Omental fat pad (tissue), 4 donors: ENCODE measurements around the gene AAMDC. TPM values are rescaled to one million over a fixed set of nuclear protein-coding genes. Genes with fewer than 3 reads are reported as not detected.

Source experiments
- ATAC-seq: fragments of 150-250 bp; one replicate; pipeline ENCODE4 v1.9.1; 2016; ENCODE audit warnings: mild to moderate bottlenecking, moderate library complexity; ENCODE audit not compliant: low FRiP score
- DNase-seq: peaks from one replicate; pipeline ENCODE4 v3.0.0-alpha.2; 2019; ENCODE audit warnings: low spot score
- total RNA-seq, 4 donors: library from RNA; depleted of rRNA; stranded (reverse); fragments of >200 nt; gene quantifications; one replicate each; pipeline ENCODE4 v1.1.0, GENCODE V29; 2016
- TF ChIP-seq, protein P1 (sequence below), 3 donors: fragments of 450-650 bp; IDR thresholded peaks; one replicate each; pipeline ENCODE4 v1.5.1; 2016 to 2017; ENCODE audit warnings: antibody characterized with exemption in 3 of 3, mild to moderate bottlenecking in 3 of 3, moderate library complexity in 2 of 3

The AAMDC gene
- 10 to 100 TPM; 10.4 to 47.6 (median 37.7) TPM for total RNA-seq

DNA sequence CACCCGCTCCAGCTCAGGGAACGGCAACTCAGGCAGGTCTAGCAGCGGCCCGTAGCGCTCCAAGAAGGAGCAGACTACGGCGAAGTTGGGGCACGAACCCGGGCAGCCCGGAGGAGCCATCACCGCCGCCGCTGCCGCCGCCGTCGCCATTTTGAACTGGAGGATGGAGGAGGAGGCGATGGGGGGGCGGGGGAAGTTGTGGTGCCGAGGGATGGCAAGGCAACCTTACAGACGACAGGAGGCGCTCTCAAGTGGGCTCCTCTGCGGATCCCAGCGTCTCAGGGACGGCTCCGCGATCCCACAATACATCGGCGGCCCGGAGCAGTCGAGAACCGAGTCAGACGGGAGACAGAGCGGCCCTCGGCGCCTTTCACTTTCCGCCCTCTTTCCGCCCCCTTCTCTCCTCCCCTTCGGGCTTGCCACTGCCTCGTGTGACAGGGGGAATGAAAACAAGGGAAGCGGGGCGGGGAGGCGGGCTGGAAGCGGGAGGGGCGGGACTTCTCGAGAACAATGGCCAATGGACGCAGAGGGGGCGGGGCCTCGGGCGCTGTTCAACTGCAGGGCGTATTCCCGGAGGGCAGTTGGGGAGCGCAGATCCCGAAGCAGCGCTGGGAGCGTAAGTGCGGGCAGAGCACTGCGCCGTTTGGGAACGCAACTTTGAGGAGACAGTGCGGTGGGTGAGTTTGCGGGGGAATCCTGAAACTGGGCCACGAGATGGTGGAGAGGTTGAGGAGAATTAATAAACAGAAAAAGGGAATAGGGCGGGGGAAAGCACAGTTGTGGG lies at the start of gene AAMDC, which contains the start of gene RSF1:
Gene AAMDC, plus strand, starts transcription at position 580 of the 784 bp plus-strand sequence. CDS start 21,353 bp downstream, outside the sequence.
Gene RSF1, minus strand, starts transcription at position 158 of the 784 bp plus-strand sequence. Its CDS starts 8 bp downstream, at position 150.
- DNase-seq (peak; percentile 98), ATAC-seq (peak; percentile 95)
- TF ChIP-seq, protein P1, sequence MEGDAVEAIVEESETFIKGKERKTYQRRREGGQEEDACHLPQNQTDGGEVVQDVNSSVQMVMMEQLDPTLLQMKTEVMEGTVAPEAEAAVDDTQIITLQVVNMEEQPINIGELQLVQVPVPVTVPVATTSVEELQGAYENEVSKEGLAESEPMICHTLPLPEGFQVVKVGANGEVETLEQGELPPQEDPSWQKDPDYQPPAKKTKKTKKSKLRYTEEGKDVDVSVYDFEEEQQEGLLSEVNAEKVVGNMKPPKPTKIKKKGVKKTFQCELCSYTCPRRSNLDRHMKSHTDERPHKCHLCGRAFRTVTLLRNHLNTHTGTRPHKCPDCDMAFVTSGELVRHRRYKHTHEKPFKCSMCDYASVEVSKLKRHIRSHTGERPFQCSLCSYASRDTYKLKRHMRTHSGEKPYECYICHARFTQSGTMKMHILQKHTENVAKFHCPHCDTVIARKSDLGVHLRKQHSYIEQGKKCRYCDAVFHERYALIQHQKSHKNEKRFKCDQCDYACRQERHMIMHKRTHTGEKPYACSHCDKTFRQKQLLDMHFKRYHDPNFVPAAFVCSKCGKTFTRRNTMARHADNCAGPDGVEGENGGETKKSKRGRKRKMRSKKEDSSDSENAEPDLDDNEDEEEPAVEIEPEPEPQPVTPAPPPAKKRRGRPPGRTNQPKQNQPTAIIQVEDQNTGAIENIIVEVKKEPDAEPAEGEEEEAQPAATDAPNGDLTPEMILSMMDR (IDR thresholded peaks at IDR 0.05) = no peak

DNA sequence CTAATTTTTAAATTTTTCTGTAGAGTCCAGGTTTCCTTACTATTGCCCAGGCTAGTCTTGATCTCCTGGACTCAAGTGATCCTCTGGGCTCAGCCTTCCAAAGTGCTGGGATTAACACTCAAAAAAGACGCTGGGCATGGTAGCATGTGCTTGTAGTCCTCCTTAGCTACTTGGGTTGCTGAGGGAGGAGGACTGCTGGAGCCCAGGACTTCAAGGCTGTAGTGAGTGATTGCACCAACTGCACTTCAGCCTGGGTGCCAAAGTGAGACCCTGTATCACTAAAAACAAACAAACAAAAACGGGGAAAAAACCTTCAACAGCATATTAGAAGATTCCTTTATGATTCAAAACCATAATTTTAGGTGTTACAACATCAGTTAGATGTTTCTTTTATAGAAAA lies 45.0 kb upstream of the AAMDC start:
- DNase-seq (no peak), ATAC-seq (no peak)
- TF ChIP-seq, protein P1 (IDR thresholded peaks at IDR 0.05) = no peak

GRCh38 chr11:77776455-77776854 lies 44.5 kb upstream of the AAMDC start:
- ATAC-seq = no peak
- DNase-seq = no peak
- TF ChIP-seq, protein P1 (IDR thresholded peaks at IDR 0.05) = no peak

- DNase-seq = no peak
- ATAC-seq = no peak
- TF ChIP-seq, protein P1 (IDR thresholded peaks at IDR 0.05) = no peak
These were observed 42.8 kb upstream of the AAMDC start for GRCh38 chr11:77778118-77778517.

DNA sequence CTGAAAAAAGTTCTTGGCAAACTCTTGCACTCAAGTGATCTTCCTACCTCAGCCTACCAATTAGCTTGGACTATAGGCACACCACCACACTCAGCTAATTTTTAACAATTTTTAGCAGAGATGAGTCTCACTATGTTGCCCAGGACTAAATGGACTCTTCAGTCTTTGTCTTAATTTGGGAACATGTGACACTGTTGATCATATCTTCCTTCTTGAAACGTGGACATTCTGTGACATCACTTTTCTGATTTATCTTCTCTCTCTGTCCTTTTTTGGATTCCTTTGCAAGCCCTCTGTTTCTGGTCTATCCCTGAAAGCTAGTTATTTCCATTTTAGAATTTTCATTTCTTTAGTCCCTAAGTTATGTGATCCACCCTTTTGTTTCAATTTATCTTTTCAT lies 42.4 kb upstream of the AAMDC start:
- ATAC-seq = no peak
- no peak for DNase-seq
- TF ChIP-seq, protein P1 (IDR thresholded peaks at IDR 0.05) = no peak

GRCh38 chr11:77779935-77780334 lies 41.0 kb upstream of the AAMDC start:
- ATAC-seq (no peak), DNase-seq (no peak)
- TF ChIP-seq, protein P1 (IDR thresholded peaks at IDR 0.05) = no peak

GRCh38 chr11:77783025-77783424 lies 37.9 kb upstream of the AAMDC start:
- DNase-seq (no peak), ATAC-seq (no peak)
- TF ChIP-seq, protein P1 (IDR thresholded peaks at IDR 0.05) = no peak
